Pancreas (tissue), 10 donors: ENCODE results near the gene CACUL1. TPM values are rescaled to one million over a fixed set of nuclear protein-coding genes. Genes with fewer than 3 reads are reported as not detected.

ENCODE experiments used
- ATAC-seq, 4 donors: fragments of 200-7000 bp; cut with Tn5 transposase; one replicate each; pipeline versions ENCODE4 v1.8.0 to v1.9.1; 2020; ENCODE audit warnings: mild to moderate bottlenecking in 4 of 4, moderate library complexity in 4 of 4
- DNase-seq, 6 donors: peaks; one replicate each; pipeline ENCODE4 v3.0.0-alpha.2; 2020
- FAIRE-seq: peaks from 2 replicates; lab custom pipeline; 2012; peaks lifted over from hg19 to GRCh38; lab: Jason Lieb, UNC
- H3K27ac ChIP-seq, 4 donors: fragments of 200-600 bp; sonication (generic); 1 replicate in 3 of 4; 2 replicates in 1 of 4; pipeline versions ENCODE4 v1.5.0 to v1.8.0; 2020
- H3K27me3 ChIP-seq, 4 donors: fragments of 200-600 bp; one replicate each; pipeline ENCODE4 v1.8.0; 2021
- H3K36me3 ChIP-seq, 3 donors: fragments of 200-600 bp; sonication (generic) in 1 of 3; one replicate each; pipeline versions ENCODE4 v1.5.0 to v1.8.0; 2020 to 2021
- H3K4me1 ChIP-seq, 3 donors: fragments of 200-600 bp; one replicate each; pipeline ENCODE4 v1.8.0; 2021
- H3K4me3 ChIP-seq, 4 donors: fragments of 200-600 bp; sonication (generic) in 2 of 4; one replicate each; pipeline versions ENCODE4 v1.5.0 to v1.8.0; 2020 to 2021
- H3K9me3 ChIP-seq, 4 donors: fragments of 200-600 bp; one replicate each; pipeline ENCODE4 v1.8.0; 2021
- CTCF ChIP-seq, 4 donors: fragments of 200-600 bp; sonication (generic) in 3 of 4; IDR thresholded peaks; one replicate each; pipeline versions ENCODE4 v1.5.0 to v1.8.0; 2021; ENCODE audit warnings: antibody characterized with exemption in 4 of 4
- WGBS, 2 donors: extraction: QIAGEN DNeasy Blood & Tissue Kit; methylation state at CpG; one replicate each; pipeline ENCODE4 v1.1.7; 2013; 5-methylcytosine and 5-hydroxymethylcytosine counted together
- intact Hi-C, 3 donors: fragments of 100-400 bp; cut with DNase I; formaldehyde crosslinking; loops; one replicate each; pipeline versions ENCODE4 v1.11.1 to v1.14.2; 2022
- polyA plus RNA-seq, 2 donors: library from polyadenylated mRNA; stranded (reverse); fragments of 200-250 nt; gene quantifications; one replicate each; pipeline ENCODE4 v1.2.3, GENCODE V29; 2013
- total RNA-seq, 6 donors: library from RNA; stranded (reverse); fragmentation: NEBNext Ultra II Directional in 4 of 6; extraction: Animal tissue kit (Norgen Biotek cat#: 25700) in 4 of 6; gene quantifications; one replicate each; pipeline versions ENCODE4 v1.2.1 to v1.2.4, GENCODE V29; 2021 to 2023
- donor health status: healthy with polysubstance abuse.
- donor health status: DM: no; HTN: no; CAD: no; lungs with moderate emphysema.
- donor health status: DM: no; HTN: no; CAD: no.
- donor health status: control.
- donor health status: control.
- donor health status: Bipolar disorder and iron deficiency.
- donor health status: DM: yes; HTN: yes; CAD: no.
- donor health status: DM: no; HTN: no; CAD: no.
- donor health status: DM: no; HTN: no; CAD: no.
- donor health status: DM: yes; HTN: yes; CAD: no.

CACUL1 gene
- total and polyA plus RNA-seq, 8 donors: 3.1 to 28.3 (median 16.2) TPM

DNA sequence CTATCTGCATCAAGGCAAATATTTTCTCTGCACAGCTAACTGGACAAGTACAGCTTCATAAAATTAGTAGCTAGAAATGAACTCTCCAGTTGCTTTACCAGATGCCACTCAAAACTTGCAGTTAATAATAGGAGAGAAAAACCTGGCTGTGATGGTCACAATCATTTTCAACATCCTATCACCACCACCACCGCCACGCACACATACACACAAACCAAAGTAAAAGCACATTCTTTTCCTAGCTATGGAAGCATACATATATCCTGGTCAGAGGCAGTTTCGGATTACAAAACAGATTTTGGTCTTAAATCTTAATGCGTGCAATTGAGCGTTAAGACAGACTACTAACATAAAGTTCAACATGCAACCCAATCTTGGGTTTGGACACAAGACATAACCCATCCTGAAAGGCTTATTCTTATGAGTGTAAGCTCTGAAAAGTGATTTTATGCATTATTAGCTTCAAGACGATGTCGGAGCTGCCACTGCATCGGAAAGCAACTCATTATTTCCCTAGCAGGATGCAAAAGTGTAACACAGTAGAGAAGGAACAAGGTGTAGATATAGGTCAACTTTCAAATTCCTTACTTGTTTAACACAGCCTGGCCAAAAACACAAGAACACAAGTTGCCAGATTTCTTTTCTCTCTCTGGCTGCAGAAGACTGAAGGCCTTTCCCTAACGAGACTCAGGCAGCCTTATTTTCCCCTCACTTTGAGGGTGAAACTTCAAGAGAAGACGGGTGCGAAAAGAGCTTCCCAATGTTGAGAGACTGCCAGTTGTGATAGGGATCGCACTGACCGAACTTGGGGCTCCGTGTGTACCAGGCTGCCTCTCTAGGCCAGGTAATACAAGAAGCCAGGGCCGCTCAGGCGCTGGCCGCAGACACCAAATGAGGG lies 1.2 kb downstream of the CACUL1 start:
- Histone ChIP-seq H3K27me3 (no peaks in the 10 kb centered on the region), H3K36me3 (no peaks in the 10 kb centered on the region), H3K9me3 (no peaks in the 10 kb centered on the region), H3K4me3 (peak overlapping the region; percentile 93 to 100 (median 97)), H3K27ac (peak overlapping the region; percentile 64 to 91 (median 80)), H3K4me1 (peaks cover 13 to 20% (median 19%) of the 10 kb centered on the region in 3 donors)
- DNase-seq (no peak), ATAC-seq (peak in 2 of 4 donors; percentile 45 to 66), FAIRE-seq (no peak)
- 1 to 2% methylated on average over 17 of the region's 17 CpGs for WGBS, 2 donors
- TF ChIP-seq CTCF (IDR thresholded peaks at IDR 0.05): no peak
- intact Hi-C loops: no loop called here

DNA sequence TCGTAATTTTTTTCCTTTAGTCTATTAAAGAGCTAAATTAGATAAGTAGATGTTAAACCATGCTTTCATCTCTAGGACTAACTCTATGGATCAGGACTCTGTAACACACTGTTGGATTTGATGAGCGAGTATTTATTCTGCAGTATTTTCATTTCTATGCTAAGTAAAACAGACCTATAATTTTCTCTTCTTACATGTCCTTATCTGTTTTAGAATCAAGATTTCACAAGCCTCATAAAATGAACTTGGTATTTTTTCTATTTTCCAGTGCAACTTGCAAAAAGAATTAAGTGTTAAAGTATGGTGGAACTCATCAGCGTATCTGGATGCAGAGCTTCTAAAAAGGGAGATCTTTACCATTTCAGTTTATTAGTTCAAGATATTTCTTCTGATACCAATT lies 2.4 kb downstream of the CACUL1 start:
- no peaks in the 10 kb centered on the region for H3K27me3 ChIP-seq
- H3K27ac ChIP-seq: no peak overlapping the region
- FAIRE-seq (no peak), ATAC-seq (no peak), DNase-seq (no peak)
- no peak for TF ChIP-seq CTCF (IDR thresholded peaks at IDR 0.05)
- H3K36me3 ChIP-seq: no peaks in the 10 kb centered on the region
- no peak overlapping the region for H3K4me3 ChIP-seq
- no peaks in the 10 kb centered on the region for H3K9me3 ChIP-seq
- H3K4me1 ChIP-seq: peaks cover 13 to 20% (median 19%) of the 10 kb centered on the region in 3 donors
- intact Hi-C loops: no loop called here
- WGBS, 2 donors: 62 to 75% methylated on average over 3 of the region's 3 CpGs

- TF ChIP-seq CTCF (IDR thresholded peaks at IDR 0.05): no peak
- 85 to 88% methylated on average over 1 of the region's 1 CpG for WGBS, 2 donors
Observed at GRCh38 chr10:118751265-118751664, 3.5 kb downstream of the CACUL1 start.

DNA sequence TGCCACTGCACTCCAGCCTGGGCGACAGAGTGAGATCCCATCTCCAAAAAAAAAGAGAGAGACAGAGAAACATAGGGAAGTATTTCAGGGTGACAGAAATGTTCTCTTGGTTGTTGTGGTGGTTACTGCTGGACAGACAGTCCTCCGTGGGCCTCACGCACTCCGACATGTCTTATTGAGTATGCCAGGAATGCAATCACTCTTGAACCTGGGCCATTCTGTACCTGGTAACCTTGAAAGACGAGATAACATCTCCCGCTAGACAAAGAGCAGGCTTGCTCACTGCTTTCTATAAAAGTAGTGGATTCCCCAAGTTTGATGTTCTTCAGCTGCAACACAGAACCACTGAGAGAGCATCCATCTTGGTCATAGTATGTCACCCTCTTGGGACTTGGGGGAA lies 6.7 kb downstream of the CACUL1 start:
- 51 to 52% methylated on average over 6 of the region's 6 CpGs for WGBS, 2 donors
- no peak for DNase-seq
- Histone ChIP-seq H3K4me1 (peaks cover 13 to 19% (median 15%) of the 10 kb centered on the region in 3 donors), H3K4me3 (no peak overlapping the region), H3K36me3 (no peaks in the 10 kb centered on the region), H3K9me3 (no peaks in the 10 kb centered on the region), H3K27ac (no peak overlapping the region), H3K27me3 (no peaks in the 10 kb centered on the region)
- peak in 1 of 4 donors; percentile 12 for ATAC-seq
- intact Hi-C loops: no loop called here
- no peak for TF ChIP-seq CTCF (IDR thresholded peaks at IDR 0.05)
- FAIRE-seq: no peak

More at GRCh38 chr10:118751265-118751664, 3.5 kb downstream of the CACUL1 start:
- no peaks in the 10 kb centered on the region for H3K27me3 ChIP-seq
- intact Hi-C loops: no loop called here
- H3K9me3 ChIP-seq: no peaks in the 10 kb centered on the region
- no peak overlapping the region for H3K4me3 ChIP-seq
- ATAC-seq (no peak), FAIRE-seq (no peak), DNase-seq (no peak)
- peaks cover 13 to 20% (median 19%) of the 10 kb centered on the region in 3 donors for H3K4me1 ChIP-seq
- no peaks in the 10 kb centered on the region for H3K36me3 ChIP-seq
- H3K27ac ChIP-seq: no peak overlapping the region

- H3K36me3 ChIP-seq: no peaks in the 10 kb centered on the region
- H3K4me1 ChIP-seq: peaks cover 3 to 17% (median 9%) of the 10 kb centered on the region in 3 donors
- DNase-seq (no peak), ATAC-seq (no peak), FAIRE-seq (peak; percentile 45)
- WGBS, 2 donors: 83 to 85% methylated on average over 4 of the region's 4 CpGs
- no peak overlapping the region for H3K27ac ChIP-seq
- no peak overlapping the region for H3K4me3 ChIP-seq
- no peak for TF ChIP-seq CTCF (IDR thresholded peaks at IDR 0.05)
- no peaks in the 10 kb centered on the region for H3K27me3 ChIP-seq
- intact Hi-C loops: no loop called here
- no peaks in the 10 kb centered on the region for H3K9me3 ChIP-seq
Observed at GRCh38 chr10:118746246-118746645, 8.5 kb downstream of the CACUL1 start.
